LNCAP (cell line): Measurements from ENCODE around the gene COL6A1.

Experiments
- CTCF ChIP-seq: fragments of 450-650 bp; IDR thresholded peaks from 2 replicates; pipeline ENCODE4 v1.5.1; 2017; ENCODE audit warnings: mild to moderate bottlenecking

COL6A1 gene

DNA sequence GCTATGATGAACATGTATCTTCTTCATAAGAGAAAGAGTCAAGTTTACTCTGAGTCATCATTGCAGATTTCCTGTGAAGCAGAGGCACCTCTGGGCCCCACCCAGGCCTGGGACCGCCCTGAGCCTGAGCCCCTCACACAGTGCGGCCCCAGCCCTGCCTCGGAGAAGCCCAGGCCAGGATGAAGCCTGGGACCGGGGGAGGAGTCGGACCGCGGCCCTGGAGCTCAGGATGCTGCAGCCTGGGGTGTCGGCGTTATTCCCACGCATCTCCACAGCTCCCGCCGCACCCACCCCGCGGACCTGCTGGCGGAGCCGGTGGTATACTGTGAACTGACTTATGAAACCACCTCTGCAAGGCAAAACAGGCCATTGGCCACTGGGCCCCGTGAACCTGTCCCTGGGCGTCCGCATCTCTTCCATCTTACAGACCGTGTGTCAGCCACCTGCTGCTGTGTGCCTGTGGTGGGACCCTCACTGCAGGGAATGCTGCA lies 2.4 kb upstream of the COL6A1 start:
- TF ChIP-seq CTCF = no peak

DNA sequence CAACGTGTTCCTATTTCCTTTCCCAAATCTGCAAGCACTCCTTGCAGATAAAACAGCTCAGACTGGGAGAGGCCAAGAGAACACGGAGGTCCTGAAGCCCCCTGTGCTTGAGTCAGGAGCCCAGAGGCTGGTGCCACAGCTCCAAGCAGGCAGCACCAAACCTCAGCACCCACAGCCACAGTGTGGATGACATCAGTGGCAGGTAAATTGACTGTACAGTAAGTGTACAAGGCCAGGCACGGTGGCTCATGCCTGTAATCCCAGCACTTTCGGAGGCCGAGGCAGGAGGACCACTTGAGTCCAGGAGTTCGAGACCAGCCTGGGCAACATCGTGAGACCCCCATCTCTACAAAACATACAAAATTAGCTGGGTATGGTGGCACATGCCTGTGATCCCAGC lies 1.9 kb upstream of the COL6A1 start:
- no peak for TF ChIP-seq CTCF

- no peak for TF ChIP-seq CTCF
Observed at GRCh38 chr21:45980271-45980670, 1.3 kb upstream of the COL6A1 start.

GRCh38 chr21:45980697-45981096 lies 873 bp upstream of the COL6A1 start:
- TF ChIP-seq CTCF = no peak

DNA sequence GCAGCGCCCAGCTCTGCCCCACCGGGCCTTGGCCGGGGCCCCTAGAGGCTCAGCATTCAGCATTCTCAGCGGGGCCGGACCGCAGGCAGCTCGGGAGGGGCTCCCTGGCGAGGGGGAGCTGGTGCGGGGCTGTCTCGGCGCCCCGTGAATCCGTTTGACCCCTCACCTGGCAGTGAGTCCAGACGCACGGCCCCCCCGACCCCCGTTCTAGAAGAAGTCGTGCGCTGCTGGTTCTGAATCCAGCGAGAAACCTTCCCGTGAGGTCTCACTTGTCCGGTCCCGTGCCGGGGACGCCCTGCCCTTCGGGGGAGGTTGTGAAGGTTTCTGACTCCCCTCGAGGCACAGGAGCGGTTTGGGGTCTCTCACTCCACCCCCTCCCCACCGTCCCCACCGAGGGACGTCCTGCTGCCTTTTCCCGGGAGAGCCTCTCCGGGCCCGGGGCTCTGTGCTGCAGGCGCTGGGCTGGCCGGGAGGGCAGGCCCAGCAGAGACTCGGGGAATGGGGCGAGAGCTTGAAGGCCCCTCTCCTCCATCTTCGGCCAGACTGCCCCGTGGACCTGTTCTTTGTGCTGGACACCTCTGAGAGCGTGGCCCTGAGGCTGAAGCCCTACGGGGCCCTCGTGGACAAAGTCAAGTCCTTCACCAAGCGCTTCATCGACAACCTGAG lies 655 bp downstream of the COL6A1 start:
- no peak for TF ChIP-seq CTCF

GRCh38 chr21:45982758-45983648 lies 1.4 kb downstream of the COL6A1 start:
- TF ChIP-seq CTCF = no peak

DNA sequence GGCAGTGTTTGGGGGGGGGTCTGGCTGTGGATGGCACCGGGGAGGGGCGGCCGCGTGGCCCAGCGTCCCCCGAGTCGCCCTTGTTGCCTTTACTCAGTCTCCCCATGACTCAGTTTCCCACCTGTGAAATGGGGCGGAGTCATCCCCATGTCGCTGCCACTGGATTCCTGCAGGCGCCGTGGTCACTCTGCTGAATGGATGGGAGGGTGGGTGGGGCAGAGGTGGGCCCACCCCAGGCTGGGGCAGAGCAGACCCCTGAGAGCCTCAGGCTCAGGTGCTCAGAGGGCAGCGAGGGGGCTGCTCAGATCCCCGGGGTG lies 2.0 kb downstream of the COL6A1 start:
- no peak for TF ChIP-seq CTCF
